ENCODE results near the gene NCOA1. TPM values are rescaled to one million over a fixed set of nuclear protein-coding genes. Genes with fewer than 3 reads are reported as not detected.

The NCOA1 gene
- total RNA-seq, 1 donor from 2014 or later: 20.1 TPM

- DNase-seq (ENCODE audit: low read depth, low spot score): no peak
- Mint-ChIP-seq H3K36me3 (ENCODE audit: low read depth) (peaks cover 7% of the 10 kb centered on the region), H3K4me1 (no peaks in the 10 kb centered on the region), H3K9me3 (peaks cover 4% of the 10 kb centered on the region), H3K4me3 (no peak overlapping the region), H3K27ac (ENCODE audit: unreplicated experiment) (no peak overlapping the region), H3K27me3 (ENCODE audit: low read depth) (no peaks in the 10 kb centered on the region)
- no peak for TF ChIP-seq CTCF (conservative IDR thresholded peaks at IDR 0.05)
These were observed 147.5 kb downstream of the NCOA1 start for GRCh38 chr2:24638568-24638967.

GRCh38 chr2:24642351-24642750 is 151.3 kb downstream of the NCOA1 start:
- H3K27ac Mint-ChIP-seq (ENCODE audit: unreplicated experiment): no peak overlapping the region
- H3K27me3 Mint-ChIP-seq (ENCODE audit: low read depth): no peaks in the 10 kb centered on the region
- DNase-seq (ENCODE audit: low read depth, low spot score): no peak
- H3K9me3 Mint-ChIP-seq: peaks cover 4% of the 10 kb centered on the region
- peaks cover 7% of the 10 kb centered on the region for H3K36me3 Mint-ChIP-seq (ENCODE audit: low read depth)
- H3K4me1 Mint-ChIP-seq: no peaks in the 10 kb centered on the region
- no peak for TF ChIP-seq CTCF (conservative IDR thresholded peaks at IDR 0.05)
- no peak overlapping the region for H3K4me3 Mint-ChIP-seq

GRCh38 chr2:24643051-24643450 is 152.0 kb downstream of the NCOA1 start:
- Mint-ChIP-seq H3K9me3 (peaks cover 4% of the 10 kb centered on the region), H3K4me3 (no peak overlapping the region), H3K27me3 (ENCODE audit: low read depth) (no peaks in the 10 kb centered on the region), H3K4me1 (no peaks in the 10 kb centered on the region), H3K27ac (ENCODE audit: unreplicated experiment) (no peak overlapping the region), H3K36me3 (ENCODE audit: low read depth) (peaks cover 7% of the 10 kb centered on the region)
- DNase-seq (ENCODE audit: low read depth, low spot score): no peak
- TF ChIP-seq CTCF (conservative IDR thresholded peaks at IDR 0.05): no peak

GRCh38 chr2:24644032-24644431 is 153.0 kb downstream of the NCOA1 start:
- Mint-ChIP-seq H3K36me3 (ENCODE audit: low read depth) (no peaks in the 10 kb centered on the region), H3K27ac (ENCODE audit: unreplicated experiment) (no peak overlapping the region), H3K4me3 (no peak overlapping the region), H3K9me3 (no peaks in the 10 kb centered on the region), H3K27me3 (ENCODE audit: low read depth) (no peaks in the 10 kb centered on the region), H3K4me1 (no peaks in the 10 kb centered on the region)
- no peak for TF ChIP-seq CTCF (conservative IDR thresholded peaks at IDR 0.05)
- no peak for DNase-seq (ENCODE audit: low read depth, low spot score)

GRCh38 chr2:24650997-24651642 is 160.1 kb downstream of the NCOA1 start:
- no peak for TF ChIP-seq CTCF (conservative IDR thresholded peaks at IDR 0.05)
- H3K9me3 Mint-ChIP-seq: peaks cover 2% of the 10 kb centered on the region

More at GRCh38 chr2:24650997-24651642, 160.1 kb downstream of the NCOA1 start:
- H3K4me1 Mint-ChIP-seq: no peaks in the 10 kb centered on the region
- H3K36me3 Mint-ChIP-seq (ENCODE audit: low read depth): no peaks in the 10 kb centered on the region
- DNase-seq (ENCODE audit: low read depth, low spot score): no peak
- H3K4me3 Mint-ChIP-seq: no peak overlapping the region
- H3K27ac Mint-ChIP-seq (ENCODE audit: unreplicated experiment): no peak overlapping the region
- H3K27me3 Mint-ChIP-seq (ENCODE audit: low read depth): no peaks in the 10 kb centered on the region

Data from neural crest cell (in vitro differentiated cells).